ENCODE data around the gene STX5. TPM values are rescaled to one million over a fixed set of nuclear protein-coding genes. Genes with fewer than 3 reads are reported as not detected.

Gene STX5
- total and polyA plus RNA-seq, 9 of the 15 experiments (the other 6 are each of a cell fraction or from before 2014, with no cell fraction given), result 2.8 to 28.6 (median 23.7) TPM

DNA sequence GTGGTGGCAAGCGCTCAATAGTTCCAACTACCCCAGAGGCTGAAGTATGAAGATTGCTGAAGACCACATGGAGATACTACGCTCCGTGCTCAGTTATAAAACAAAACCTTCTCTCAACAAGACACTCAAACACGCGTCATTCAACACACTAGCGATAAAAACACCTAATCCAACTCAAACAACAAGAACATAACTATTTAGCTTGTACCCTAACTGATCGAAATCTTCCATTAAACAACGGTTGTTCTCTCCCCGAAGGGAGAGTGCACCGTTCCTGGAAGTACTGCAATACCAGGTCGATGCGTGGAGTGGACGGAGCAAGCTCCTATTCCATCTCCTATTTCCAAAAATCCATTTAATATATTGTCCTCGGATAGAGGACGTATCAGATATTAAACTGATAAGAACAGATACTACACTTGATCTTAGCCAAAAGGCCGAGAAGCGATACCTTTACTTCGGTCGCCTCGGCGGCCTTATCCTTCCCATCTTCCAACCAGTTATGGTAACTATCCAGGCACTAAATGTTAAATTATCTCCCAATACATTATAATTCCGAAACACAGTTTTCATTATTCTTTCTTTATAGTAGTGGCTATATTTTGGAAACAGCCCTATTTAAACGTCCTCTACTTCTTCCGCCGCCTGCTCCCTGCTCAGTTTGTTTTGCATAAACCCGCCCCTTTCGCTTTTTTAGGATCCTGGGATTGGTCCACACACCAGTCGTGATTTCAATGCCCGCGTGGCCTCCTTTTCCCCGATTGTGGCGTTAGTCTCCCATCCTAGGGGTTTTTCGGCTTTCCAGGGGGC is 9.7 kb upstream of the STX5 start (continued):
- TF ChIP-seq FOXM1 (IDR thresholded peaks at IDR 0.05; ENCODE audit: low read depth) (peak; percentile 51), FOXM1 (CRISPR knock-in tag; IDR thresholded peaks at IDR 0.05; ENCODE audit: low read depth) (peak; percentile 97), FOXJ2 (tag; IDR thresholded peaks at IDR 0.05) (peak; percentile 89), NR4A1 (CRISPR knock-in tag; IDR thresholded peaks at IDR 0.05) (peak; percentile 95; the same call in 1 of the 2 replicates), NR4A1 (tag; IDR thresholded peaks at IDR 0.05) (0 out of 2 replicates have a peak, but pooled peaks have one; percentile 79), HEY1 (CRISPR knock-in tag; IDR thresholded peaks at IDR 0.05; ENCODE audit: borderline replicate concordance) (peak; percentile 100), NFRKB (IDR thresholded peaks at IDR 0.05; ENCODE audit: low read depth) (peak; percentile 69; the same call in 1 of the 2 replicates), E2F6 (IDR thresholded peaks at IDR 0.05; ENCODE audit: borderline replicate concordance in 1 of 2, extremely low read depth in 1 of 2, insufficient read depth in 1 of 2, insufficient read length in 1 of 2, low read depth in 1 of 2, low read length in 1 of 2, poor library complexity in 1 of 2, severe bottlenecking in 1 of 2) (peak in 1 of 2 experiments; percentile 32), PML (IDR thresholded peaks at IDR 0.05; ENCODE audit: low read length) (peak; percentile 100), ZBTB1 (CRISPR knock-in tag; IDR thresholded peaks at IDR 0.05; ENCODE audit: borderline replicate concordance, low read depth) (peak; percentile 69; the same call in 1 of the 2 replicates), ZNF175 (CRISPR knock-in tag; IDR thresholded peaks at IDR 0.05; ENCODE audit: low read depth) (peak; percentile 78), FOXA1 (IDR thresholded peaks at IDR 0.05; ENCODE audit: borderline replicate concordance) (no peak), RBFOX2 (IDR thresholded peaks at IDR 0.05; ENCODE audit: low read depth, low read length) (peak; percentile 91)
- TF ChIP-seq, protein P1, sequence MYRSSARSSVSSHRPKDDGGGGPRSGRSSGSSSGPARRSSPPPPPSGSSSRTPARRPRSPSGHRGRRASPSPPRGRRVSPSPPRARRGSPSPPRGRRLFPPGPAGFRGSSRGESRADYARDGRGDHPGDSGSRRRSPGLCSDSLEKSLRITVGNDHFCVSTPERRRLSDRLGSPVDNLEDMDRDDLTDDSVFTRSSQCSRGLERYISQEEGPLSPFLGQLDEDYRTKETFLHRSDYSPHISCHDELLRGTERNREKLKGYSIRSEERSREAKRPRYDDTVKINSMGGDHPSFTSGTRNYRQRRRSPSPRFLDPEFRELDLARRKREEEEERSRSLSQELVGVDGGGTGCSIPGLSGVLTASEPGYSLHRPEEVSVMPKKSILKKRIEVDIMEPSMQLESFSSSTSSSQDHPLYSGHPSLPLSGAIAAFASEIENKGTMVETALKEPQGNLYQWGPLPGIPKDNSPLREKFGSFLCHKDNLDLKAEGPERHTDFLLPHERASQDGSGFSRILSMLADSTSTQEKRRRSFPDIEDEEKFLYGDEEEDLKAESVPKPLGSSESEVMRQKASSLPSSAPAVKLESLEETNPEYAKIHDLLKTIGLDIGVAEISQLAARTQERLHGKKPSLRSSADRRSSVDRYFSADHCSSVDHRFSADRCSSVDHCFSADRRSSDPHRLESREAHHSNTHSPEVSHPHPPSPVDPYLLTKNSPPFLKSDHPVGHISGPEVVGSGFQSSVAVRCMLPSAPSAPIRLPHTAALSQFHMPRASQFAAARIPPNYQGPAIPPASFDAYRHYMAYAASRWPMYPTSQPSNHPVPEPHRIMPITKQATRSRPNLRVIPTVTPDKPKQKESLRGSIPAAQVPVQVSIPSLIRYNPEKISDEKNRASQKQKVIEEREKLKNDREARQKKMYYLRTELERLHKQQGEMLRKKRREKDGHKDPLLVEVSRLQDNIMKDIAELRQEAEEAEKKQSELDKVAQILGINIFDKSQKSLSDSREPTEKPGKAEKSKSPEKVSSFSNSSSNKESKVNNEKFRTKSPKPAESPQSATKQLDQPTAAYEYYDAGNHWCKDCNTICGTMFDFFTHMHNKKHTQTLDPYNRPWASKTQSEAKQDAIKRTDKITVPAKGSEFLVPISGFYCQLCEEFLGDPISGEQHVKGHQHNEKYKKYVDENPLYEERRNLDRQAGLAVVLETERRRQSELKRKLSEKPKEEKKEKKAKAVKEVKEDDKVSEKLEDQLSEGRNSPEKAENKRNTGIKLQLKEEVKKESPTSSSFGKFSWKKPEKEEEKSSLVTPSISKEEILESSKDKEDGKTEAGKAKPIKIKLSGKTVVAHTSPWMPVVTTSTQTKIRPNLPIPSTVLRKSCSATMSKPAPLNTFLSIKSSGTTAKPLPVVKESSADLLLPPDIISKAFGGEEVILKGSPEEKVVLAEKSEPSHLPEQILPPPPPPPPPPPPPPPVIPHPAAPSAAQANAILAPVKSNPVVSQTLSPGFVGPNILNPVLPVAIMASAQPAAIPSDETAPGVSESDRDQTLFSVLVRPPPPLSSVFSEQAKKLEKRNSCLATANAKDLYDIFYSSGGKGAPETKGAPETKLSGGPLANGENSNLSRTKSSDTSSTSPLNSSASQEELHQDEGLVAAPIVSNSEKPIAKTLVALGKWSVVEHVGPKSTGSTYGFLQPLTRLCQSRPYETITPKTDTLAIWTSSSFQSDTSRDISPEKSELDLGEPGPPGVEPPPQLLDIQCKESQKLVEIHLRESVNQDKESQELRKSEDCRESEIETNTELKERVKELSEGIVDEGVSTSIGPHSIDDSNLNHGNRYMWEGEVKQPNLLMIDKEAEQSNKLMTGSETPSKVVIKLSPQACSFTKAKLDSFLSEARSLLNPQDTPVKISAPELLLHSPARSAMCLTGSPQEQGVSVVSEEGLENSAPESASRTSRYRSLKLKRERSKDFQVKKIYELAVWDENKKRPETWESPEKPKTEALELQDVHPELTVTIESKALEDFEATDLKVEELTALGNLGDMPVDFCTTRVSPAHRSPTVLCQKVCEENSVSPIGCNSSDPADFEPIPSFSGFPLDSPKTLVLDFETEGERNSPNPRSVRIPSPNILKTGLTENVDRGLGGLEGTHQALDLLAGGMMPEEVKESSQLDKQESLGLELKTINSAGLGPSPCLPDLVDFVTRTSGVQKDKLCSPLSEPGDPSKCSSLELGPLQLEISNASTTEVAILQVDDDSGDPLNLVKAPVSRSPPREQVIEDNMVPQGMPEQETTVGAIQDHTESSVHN (IDR thresholded peaks at IDR 0.05; ENCODE audit: borderline replicate concordance in 1 of 2, low read depth in 1 of 2), result peak in 1 of 2 experiments; percentile 100; a peak in 2 of 4 replicates

All from K562 (cell line).